Omental fat pad (tissue), 4 donors: ENCODE measurements around the gene KRTAP5-8. TPM values are rescaled to one million over a fixed set of nuclear protein-coding genes. Genes with fewer than 3 reads are reported as not detected.
"Not testable (repeated sequence)": the region's sequence is repeated elsewhere in the genome, so short reads cannot be mapped to it uniquely, and the experiment has no call there.

Experiments
- ATAC-seq: fragments of 150-250 bp; one replicate; pipeline ENCODE4 v1.9.1; 2016; ENCODE audit warnings: mild to moderate bottlenecking, moderate library complexity; ENCODE audit not compliant: low FRiP score
- DNase-seq: peaks from one replicate; pipeline ENCODE4 v3.0.0-alpha.2; 2019; ENCODE audit warnings: low spot score
- CTCF ChIP-seq, 3 donors: fragments of 450-650 bp; IDR thresholded peaks; one replicate each; pipeline ENCODE4 v1.5.1; 2016 to 2017; ENCODE audit warnings: antibody characterized with exemption in 3 of 3, mild to moderate bottlenecking in 3 of 3, moderate library complexity in 2 of 3
- total RNA-seq, 4 donors: library from RNA; depleted of rRNA; stranded (reverse); fragments of >200 nt; gene quantifications; one replicate each; pipeline ENCODE4 v1.1.0, GENCODE V29; 2016

KRTAP5-8 gene
- total RNA-seq, 4 donors from 2014 or later: not detected

GRCh38 chr11:71568704-71569349 lies 31.0 kb downstream of the KRTAP5-8 start:
- no peak for ATAC-seq
- DNase-seq: no peak

GRCh38 chr11:71571101-71571850 lies 33.5 kb downstream of the KRTAP5-8 start:
- ATAC-seq, DNase-seq: not testable (repeated sequence)

More at GRCh38 chr11:71568704-71569349, 31.0 kb downstream of the KRTAP5-8 start:
- TF ChIP-seq CTCF (IDR thresholded peaks at IDR 0.05): no peak

- ATAC-seq (no peak), DNase-seq (no peak)
- no peak for TF ChIP-seq CTCF (IDR thresholded peaks at IDR 0.05)
These were observed 35.0 kb downstream of the KRTAP5-8 start for GRCh38 chr11:71572811-71573210.

GRCh38 chr11:71574418-71574817 lies 36.6 kb downstream of the KRTAP5-8 start:
- no peak for TF ChIP-seq CTCF (IDR thresholded peaks at IDR 0.05)
- DNase-seq: no peak
- no peak for ATAC-seq

- no peak for TF ChIP-seq CTCF (IDR thresholded peaks at IDR 0.05)
- DNase-seq (no peak), ATAC-seq (no peak)
These were observed 38.0 kb downstream of the KRTAP5-8 start for GRCh38 chr11:71575723-71576424.

GRCh38 chr11:71576688-71577465 lies 39.1 kb downstream of the KRTAP5-8 start:
- DNase-seq: not testable (repeated sequence)

GRCh38 chr11:71577469-71578004 lies 39.7 kb downstream of the KRTAP5-8 start:
- ATAC-seq: no peak
- TF ChIP-seq CTCF (IDR thresholded peaks at IDR 0.05): no peak
- no peak for DNase-seq

More at GRCh38 chr11:71576688-71577465, 39.1 kb downstream of the KRTAP5-8 start:
- ATAC-seq: not testable (repeated sequence)

GRCh38 chr11:71579513-71579912 lies 41.7 kb downstream of the KRTAP5-8 start:
- ATAC-seq, DNase-seq: not testable (repeated sequence)
